ENCODE results near the gene C2orf81. TPM values are rescaled to one million over a fixed set of nuclear protein-coding genes. Genes with fewer than 3 reads are reported as not detected.

C2orf81 gene
- total RNA-seq, 2 experiments from 2014 or later = 2.9 to 3.4 TPM

DNA sequence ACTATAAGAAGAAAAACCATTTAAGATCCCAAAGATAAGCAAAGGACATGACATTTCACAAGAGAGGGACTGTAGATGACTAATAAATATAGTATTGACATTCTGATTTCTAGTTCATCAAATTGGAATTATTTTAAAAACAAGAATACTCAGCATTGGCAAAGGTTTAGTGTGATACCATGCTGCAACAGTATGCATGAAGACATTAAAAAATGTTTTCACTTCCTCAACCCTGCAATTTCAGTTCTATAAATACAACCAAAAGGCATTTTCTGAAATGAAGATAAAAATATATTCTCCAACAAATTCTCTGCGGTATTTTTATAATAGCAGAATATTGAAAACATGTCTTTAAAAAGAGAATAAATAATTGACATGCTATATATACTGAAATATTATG lies 2.1 kb downstream of the C2orf81 start:
- Histone ChIP-seq H3K27ac (ENCODE audit: low read depth in 1 of 2, low read length in 2 of 2) (no peak overlapping the region), H3K4me3 (ENCODE audit: low read length) (no peak overlapping the region), H3K36me3 (ENCODE audit: insufficient read depth, low read length) (no peaks in the 10 kb centered on the region), H3K27me3 (ENCODE audit: control insufficient read depth in 1 of 2, insufficient read depth in 2 of 2, low read length in 2 of 2) (peaks cover 0 to 8% of the 10 kb centered on the region in 2 experiments), H3K4me1 (ENCODE audit: insufficient read depth, low read length) (peaks cover 38% of the 10 kb centered on the region), H3K9me3 (ENCODE audit: control insufficient read depth in 1 of 2, insufficient read depth in 1 of 2, low read length in 2 of 2) (peaks cover 0 to 8% of the 10 kb centered on the region in 2 experiments)
- ChIA-PET POLR2A (no interaction called here), CTCF (no interaction called here)
- ATAC-seq (ENCODE audit: poor library complexity) (no peak), DNase-seq (no peak)
- Mint-ChIP-seq H3K27ac (no peak overlapping the region), H3K4me1 (ENCODE audit: low read depth) (peaks cover 48% of the 10 kb centered on the region), H3K4me3 (no peak overlapping the region), H3K9me3 (no peaks in the 10 kb centered on the region), H3K27me3 (no peaks in the 10 kb centered on the region), H3K36me3 (ENCODE audit: low read depth) (peaks cover 5% of the 10 kb centered on the region)
- TF ChIP-seq, protein P1, sequence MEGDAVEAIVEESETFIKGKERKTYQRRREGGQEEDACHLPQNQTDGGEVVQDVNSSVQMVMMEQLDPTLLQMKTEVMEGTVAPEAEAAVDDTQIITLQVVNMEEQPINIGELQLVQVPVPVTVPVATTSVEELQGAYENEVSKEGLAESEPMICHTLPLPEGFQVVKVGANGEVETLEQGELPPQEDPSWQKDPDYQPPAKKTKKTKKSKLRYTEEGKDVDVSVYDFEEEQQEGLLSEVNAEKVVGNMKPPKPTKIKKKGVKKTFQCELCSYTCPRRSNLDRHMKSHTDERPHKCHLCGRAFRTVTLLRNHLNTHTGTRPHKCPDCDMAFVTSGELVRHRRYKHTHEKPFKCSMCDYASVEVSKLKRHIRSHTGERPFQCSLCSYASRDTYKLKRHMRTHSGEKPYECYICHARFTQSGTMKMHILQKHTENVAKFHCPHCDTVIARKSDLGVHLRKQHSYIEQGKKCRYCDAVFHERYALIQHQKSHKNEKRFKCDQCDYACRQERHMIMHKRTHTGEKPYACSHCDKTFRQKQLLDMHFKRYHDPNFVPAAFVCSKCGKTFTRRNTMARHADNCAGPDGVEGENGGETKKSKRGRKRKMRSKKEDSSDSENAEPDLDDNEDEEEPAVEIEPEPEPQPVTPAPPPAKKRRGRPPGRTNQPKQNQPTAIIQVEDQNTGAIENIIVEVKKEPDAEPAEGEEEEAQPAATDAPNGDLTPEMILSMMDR (IDR thresholded peaks at IDR 0.05) = no peak
- intact Hi-C loops (cut with DNase I, micrococcal nuclease) = no loop called here

DNA sequence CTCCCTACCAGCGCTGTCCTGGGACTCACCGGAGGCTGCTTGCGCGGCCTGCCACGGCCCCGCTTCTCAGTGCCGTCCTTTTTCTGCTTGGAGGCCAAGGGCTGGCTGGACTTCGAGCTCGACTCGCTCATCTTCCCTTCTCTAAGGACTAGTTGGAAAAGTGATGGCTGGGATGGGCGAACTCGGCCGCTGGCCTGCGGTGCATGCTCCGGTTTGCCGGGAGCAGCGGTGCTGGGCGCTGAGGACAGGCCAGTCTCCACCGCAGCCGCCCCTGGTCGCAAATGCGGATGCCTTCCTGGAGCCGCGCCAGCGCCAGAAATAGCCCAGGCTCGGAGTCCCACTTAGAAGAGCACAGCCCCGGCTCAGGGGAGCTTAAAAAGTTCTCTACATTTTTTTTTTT lies 3.1 kb downstream of the C2orf81 start:
- intact Hi-C loops (cut with DNase I, micrococcal nuclease) = no loop called here
- POLR2A ChIA-PET = no interaction called here

DNA sequence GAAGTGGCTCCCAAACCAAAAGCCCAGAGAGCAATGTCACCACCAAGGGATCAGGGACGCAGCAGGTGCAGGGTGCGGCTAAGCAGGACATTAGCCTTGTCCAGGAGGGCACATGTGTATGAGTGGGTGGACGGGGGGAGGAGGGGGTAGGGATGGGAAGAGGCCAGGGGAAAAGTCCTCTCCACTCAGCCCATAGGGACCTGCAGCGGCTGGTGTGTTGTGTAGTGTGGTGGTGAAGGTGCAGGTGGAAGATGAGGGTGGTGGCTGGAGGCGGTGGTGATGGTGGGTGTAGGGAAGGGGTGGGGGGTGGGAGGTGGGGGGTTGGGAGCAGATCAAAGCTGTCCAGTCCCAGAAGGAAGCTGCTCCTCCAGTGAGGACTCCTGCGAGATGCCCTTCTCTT lies 3.7 kb downstream of the C2orf81 start:
- H3K36me3 Mint-ChIP-seq (ENCODE audit: low read depth) = peaks cover 5% of the 10 kb centered on the region
- no peak overlapping the region for H3K27ac ChIP-seq (ENCODE audit: low read depth in 1 of 2, low read length in 2 of 2)
- H3K4me3 Mint-ChIP-seq = no peak overlapping the region
- ATAC-seq (ENCODE audit: poor library complexity) = no peak
- intact Hi-C loops (cut with DNase I, micrococcal nuclease) = no loop called here
- no peaks in the 10 kb centered on the region for H3K9me3 Mint-ChIP-seq
- no peak overlapping the region for H3K4me3 ChIP-seq (ENCODE audit: low read length)
- TF ChIP-seq, protein P1 (IDR thresholded peaks at IDR 0.05) = no peak
- peak overlapping the region; percentile 71 for H3K27ac Mint-ChIP-seq
- peaks cover 56% of the 10 kb centered on the region for H3K4me1 Mint-ChIP-seq (ENCODE audit: low read depth)
- H3K9me3 ChIP-seq (ENCODE audit: control insufficient read depth in 1 of 2, insufficient read depth in 1 of 2, low read length in 2 of 2) = peaks cover 0 to 11% of the 10 kb centered on the region in 2 experiments
- no peaks in the 10 kb centered on the region for H3K27me3 Mint-ChIP-seq
- POLR2A ChIA-PET = no interaction called here
- H3K36me3 ChIP-seq (ENCODE audit: insufficient read depth, low read length) = no peaks in the 10 kb centered on the region
- peaks cover 45% of the 10 kb centered on the region for H3K4me1 ChIP-seq (ENCODE audit: insufficient read depth, low read length)
- no peak for DNase-seq
- H3K27me3 ChIP-seq (ENCODE audit: control insufficient read depth in 1 of 2, insufficient read depth in 2 of 2, low read length in 2 of 2) = peaks cover 0 to 16% of the 10 kb centered on the region in 2 experiments
- CTCF ChIA-PET = no interaction called here

More for the DNA sequence above, 3.1 kb downstream of the C2orf81 start:
- Histone ChIP-seq H3K4me1 (ENCODE audit: insufficient read depth, low read length) (peaks cover 44% of the 10 kb centered on the region), H3K36me3 (ENCODE audit: insufficient read depth, low read length) (no peaks in the 10 kb centered on the region), H3K27ac (ENCODE audit: low read depth in 1 of 2, low read length in 2 of 2) (no peak overlapping the region), H3K27me3 (ENCODE audit: control insufficient read depth in 1 of 2, insufficient read depth in 2 of 2, low read length in 2 of 2) (peaks cover 0 to 16% of the 10 kb centered on the region in 2 experiments), H3K4me3 (ENCODE audit: low read length) (no peak overlapping the region), H3K9me3 (ENCODE audit: control insufficient read depth in 1 of 2, insufficient read depth in 1 of 2, low read length in 2 of 2) (peaks cover 0 to 11% of the 10 kb centered on the region in 2 experiments)
- Mint-ChIP-seq H3K27me3 (no peaks in the 10 kb centered on the region), H3K9me3 (no peaks in the 10 kb centered on the region), H3K27ac (no peak overlapping the region), H3K4me3 (no peak overlapping the region), H3K4me1 (ENCODE audit: low read depth) (peaks cover 57% of the 10 kb centered on the region), H3K36me3 (ENCODE audit: low read depth) (peaks cover 5% of the 10 kb centered on the region)
- TF ChIP-seq, protein P1 (IDR thresholded peaks at IDR 0.05) = no peak
- no peak for ATAC-seq (ENCODE audit: poor library complexity)
- CTCF ChIA-PET = no interaction called here
- no peak for DNase-seq
